ENCODE measurements around the gene PRKCD. TPM values are rescaled to one million over a fixed set of nuclear protein-coding genes. Genes with fewer than 3 reads are reported as not detected.

PRKCD gene
- polyA plus RNA-seq, 10 donors, result 5.8 to 9.5 (median 7.0) TPM

DNA sequence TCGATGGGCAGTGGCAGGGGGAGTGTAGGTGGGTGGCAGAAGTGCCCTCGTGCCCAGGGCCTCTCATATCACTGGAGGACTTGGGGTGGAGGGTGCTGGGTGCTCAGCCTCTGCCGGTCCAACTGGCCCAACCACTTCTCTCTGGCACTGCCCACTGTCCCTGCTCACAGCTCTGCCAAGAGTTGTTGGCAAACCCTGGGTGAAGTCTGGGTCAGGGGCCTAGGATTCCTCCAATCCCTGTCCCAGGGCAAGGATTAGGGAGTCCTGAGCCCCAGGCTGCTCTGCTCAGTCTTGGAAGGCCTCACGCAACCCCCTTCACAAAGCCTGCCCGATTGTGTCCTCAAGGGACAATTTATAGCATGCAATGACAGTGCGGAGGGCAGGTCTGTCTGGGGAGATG is 5.2 kb upstream of the PRKCD start:
- DNase-seq, result no peak

DNA sequence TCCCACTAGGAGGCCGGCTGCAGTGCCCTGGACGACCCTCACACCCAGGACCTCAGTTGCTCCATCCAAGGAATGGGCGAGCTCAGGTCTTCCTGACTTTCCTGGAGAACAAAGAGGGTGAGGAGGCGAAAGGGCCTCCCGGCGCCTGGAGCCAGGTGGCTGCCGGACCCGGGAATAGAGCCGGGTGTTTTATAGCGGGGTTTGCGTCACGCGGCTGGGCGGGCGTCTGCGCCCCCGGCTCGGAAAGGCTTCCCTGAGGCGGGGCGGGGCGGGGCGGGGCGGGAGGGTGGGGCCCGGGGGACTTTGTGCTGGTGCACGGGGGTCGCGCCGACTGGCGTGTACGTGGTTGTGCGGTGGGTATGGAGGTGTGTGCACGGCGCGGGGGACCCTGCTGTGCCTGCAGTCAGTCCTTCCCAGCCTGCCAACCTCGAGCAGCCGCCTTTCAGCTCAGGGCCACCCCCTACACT is 4.6 kb upstream of the PRKCD start:
- no peak for DNase-seq

DNA sequence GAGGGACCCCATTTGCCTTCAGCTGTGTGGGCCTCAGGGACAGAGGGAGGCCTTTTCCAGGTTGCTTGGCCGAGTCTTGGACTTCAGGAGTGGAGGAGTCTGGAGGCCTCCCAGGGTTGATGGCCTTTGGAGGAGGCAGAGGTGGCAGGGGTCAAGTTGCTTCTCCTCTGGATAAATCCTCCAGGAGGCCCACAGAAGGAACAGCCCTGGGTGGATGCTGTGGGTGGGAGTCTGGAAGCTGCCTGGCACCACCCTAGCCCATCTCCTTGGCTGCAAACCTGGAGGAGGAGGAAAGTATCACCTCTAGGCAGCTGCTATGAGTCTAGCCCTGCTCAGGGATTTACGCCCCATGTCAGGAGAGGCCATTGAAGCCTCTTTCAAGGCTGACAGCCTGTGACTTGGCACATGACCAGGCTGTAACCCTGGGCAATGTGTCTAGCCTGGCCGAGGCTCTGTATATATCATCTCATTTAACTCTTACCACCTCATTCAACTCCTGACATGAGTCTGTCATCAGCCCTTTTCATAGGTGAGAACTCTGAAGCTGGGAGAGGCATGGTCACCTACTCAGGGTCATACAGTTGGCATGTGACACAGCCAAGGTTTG is 2.9 kb upstream of the PRKCD start:
- no peak for DNase-seq

DNA sequence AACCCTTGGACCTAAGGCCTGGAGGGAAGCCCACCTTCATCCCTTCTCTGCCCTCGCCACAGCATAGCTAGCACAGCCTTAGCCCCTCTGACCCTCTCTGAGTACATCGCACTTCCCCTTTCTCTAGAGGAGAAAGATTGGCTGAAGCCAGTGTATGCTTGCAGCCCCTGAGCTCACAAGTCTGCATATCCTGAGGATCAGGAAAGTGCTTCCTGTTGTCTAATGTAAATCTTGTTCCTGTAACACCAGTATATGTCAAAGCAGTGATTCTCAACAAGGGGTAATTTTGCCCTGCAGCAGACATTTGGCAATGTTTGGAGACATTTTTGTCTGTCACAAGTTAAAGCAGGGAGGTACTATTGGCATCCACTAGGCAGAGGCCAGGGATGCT is 2.2 kb upstream of the PRKCD start:
- peak in 1 of 3 donors; percentile 27 for DNase-seq

DNA sequence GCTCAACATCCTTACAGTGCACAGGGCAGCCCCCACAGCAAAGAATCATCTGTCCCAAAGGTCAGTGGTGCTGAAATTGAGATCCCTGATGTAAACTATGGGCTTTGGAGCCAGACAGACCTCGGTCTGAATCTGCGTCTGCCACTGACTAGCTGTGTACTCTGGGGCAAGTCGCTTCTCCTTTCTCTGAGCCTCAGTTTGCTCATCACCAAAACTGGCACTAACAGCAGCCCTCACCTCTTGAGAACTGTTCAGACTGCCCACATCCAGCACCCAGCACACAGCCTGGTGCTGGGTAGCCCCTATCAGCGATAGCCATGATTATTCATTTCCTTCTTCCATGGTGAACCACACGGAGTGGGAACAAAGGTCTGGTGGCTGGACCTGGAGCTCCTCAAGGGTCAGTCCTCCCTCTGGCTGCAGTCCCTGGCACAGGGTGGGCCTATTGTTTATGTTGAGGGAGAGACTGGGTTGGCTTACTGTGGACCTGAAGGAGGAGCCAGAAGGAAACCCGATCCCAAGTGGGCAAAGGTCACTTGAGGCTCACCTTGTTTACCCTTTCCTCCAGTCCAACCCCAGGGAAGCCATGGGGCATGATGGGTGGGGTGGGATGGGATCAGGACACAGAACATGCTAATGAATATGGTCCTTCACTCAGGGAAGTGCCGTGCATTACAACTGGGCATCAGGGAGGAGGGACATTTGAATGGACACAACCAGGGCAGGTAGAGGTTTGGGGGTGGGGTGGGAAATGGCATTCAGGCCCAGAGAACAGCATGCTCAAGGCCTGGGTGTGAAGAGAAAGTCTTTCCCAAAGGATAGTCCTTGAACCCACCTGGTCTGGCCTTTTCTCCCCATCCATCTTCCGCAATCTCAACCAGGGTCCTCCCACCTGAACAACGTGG is 1.6 kb upstream of the PRKCD start:
- peak in 1 of 3 donors; percentile 22 for DNase-seq

DNA sequence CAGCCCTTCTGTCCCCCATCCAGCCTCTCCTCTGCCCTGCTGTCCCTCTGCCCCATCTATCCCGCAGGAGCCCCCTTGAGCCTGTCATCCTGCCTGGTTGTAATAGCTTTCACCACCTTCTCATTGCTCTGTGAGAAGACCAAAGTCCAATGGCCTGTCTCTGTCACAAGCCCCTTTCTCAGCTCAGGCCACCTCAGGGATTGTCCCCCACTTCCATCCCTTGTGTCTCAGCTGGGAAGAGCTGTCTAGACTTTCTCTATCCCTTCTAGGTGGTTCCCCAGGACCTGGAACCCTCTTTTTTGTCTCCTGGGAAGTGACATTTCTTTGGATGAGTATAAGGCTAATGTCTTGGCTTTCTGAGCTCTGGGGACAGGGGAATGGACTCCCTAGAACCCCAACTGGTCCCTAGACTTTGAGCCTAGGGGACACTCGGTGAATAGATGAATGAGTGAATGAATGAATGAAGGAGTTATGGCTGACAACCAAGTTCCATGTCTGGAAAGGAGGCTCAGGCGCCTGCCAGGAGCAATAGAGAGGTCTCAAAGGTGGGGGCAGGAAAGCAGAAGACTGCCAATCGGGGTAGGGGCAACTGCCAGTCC is 849 bp upstream of the PRKCD start:
- DNase-seq, result no peak

DNA sequence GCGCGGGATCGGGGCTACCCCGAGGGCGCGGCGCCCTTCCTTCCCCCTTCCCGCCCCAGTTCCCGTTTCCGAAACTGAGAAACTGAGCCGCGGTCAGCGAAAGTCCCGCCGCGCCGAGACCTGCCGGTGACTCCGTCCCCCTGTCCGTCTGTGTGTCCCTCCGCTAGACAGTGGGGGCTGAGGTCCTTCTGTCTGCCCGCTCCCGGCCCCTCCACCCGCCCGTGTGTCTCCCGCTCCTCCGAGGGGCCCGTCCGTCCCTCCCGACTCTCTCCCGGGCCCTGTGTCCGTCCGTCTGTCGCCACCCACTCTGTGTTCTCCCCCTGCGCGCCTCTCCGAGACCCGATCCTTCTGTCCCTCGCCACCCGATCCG is 426 bp downstream of the PRKCD start:
- DNase-seq, result peak in 2 of 3 donors; percentile 22 to 64

DNA sequence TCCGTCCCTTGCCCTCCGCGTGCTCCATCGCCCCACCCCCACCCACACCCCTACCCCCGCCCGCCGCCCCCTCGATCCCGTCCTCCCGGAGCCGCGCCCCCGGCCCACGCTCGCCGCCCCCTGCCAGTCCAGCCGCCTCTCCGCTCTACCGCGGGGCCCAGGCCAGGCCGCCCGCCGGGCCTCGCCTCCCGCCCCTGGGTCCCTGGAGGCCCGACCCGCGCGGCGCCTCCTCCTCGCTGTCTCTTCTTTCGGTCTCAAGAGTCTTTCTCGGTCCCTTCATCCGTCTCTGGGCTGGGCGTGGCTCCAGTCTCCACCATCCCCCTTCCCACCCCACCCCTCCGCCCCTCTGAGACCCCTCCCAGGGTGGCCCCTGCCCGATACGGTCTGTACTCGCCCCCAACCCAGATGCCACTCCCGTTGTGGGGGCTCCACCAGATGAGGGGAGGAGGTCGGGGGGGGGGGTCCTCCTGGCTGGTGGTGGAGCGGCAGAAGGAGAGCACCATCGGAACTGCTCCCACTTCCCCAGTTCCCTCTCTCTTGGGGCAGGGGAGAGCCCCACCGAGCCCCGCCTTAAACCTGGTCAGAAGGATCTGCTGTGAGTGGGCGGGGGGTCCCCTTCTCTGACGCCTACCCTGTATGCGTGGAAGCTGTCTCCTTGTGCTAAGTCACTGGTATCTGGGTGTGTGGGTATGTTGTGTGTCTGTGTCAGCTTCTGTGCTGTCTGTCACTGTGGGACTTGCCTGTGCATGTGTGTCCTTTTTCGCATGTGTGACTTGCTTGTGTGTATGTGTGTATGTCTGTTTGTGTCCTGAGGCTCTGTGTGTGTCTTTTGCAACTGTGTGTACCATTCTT is 1.0 kb downstream of the PRKCD start:
- peak in 2 of 3 donors; percentile 30 to 62 for DNase-seq

DNA sequence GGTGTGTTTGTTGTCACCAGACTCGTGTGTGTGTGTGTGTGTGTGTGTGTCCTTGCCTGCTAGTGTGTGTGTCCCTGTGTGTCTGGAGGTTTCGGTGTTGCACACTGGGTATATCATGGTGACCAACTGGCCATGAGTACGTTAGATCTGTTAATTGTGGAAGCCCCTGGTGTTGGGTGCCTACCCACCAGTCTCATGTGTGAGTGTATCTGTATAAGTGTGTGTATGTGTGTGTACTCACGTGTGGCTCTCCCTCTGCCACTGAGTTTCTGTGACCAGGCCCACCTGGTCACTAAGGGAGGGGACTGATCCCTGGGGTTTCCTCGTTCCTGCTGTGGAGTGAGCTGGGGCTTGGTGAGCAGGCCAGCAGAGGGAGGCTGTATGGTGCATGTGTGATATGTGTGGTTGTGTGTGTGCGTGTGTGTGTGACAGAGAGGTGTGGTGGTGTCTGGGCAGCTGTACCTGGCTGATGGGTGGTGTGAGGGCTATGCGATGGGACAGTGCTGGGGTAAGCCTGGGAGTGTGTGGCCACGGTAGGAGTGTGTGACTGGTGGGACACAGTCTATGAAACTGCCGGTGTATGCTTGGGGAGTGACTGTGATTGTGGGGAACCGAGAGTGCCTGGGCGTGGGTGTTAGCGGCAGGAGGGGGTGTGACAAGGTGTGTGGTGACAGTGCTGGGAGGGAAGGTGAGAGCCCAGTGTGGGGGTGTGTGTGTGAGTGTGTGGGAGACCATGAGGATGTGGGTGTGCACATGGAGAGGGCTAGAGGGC is 1.8 kb downstream of the PRKCD start:
- DNase-seq, result peak in 1 of 3 donors; percentile 27

DNA sequence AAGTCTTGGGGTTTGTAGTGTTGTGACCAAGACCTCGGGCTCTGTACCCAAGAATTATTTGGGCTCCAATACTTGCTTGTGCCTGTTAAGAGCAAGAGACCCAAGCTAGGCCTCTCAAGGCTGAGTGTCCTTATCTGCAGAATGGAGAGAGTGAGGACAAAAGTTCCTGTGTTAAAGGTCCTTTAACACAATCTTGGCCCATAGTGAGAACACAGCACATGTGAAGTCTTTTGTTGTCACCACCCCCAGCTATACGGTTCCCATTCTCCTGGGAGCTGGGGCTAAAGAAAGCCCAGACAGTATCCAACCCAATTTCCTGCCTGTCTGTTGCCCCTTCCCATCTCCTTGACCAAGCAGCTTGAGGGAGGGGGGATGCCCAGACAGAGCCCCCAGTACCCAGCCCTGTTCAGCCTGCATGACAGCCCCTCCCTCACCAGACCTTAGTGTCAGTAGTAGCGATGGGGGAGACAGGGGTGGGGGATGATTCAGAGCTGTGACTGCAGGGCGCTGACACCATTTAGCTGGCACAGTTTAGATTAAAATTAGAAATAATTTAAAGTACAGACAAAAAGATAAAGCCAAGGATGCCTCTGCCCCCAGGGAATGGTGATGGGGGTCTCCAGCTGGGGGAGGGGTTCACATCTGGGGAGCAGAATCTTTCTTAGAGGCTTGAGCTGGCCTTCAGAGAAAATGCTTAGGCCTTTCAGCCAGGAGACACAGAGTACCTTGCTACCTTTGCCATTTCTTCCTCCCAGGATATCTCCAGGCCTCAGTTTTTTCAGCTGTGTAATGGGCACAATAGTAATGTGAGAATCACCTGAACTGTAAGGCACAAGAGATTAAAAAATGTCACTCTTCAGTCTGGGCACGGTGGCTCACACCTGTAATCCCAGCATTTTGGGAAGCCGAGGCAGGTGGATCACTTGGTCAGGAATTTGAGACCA is 2.7 kb downstream of the PRKCD start:
- DNase-seq, result peak in 1 of 3 donors; percentile 27

DNA sequence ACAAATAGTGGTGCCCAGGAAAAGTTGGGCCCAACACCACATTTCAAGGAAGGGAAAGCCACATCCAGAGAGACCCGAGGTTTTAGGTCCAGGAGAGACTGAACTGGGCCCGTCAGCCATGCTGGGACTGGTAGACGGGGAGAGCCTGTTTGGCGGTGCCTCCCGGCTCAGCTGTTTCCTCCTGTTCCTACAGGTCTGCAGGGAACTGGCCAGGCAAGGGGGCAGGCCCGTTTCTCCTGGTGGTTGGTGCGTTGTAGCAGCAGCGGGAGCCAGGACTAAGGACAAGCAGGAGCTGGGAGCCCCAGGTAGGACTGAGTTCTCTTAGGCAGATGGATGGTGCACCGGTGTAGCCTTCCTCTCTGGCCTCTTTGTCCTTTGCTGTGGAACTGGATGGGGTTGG is 3.9 kb downstream of the PRKCD start:
- DNase-seq, result no peak

DNA sequence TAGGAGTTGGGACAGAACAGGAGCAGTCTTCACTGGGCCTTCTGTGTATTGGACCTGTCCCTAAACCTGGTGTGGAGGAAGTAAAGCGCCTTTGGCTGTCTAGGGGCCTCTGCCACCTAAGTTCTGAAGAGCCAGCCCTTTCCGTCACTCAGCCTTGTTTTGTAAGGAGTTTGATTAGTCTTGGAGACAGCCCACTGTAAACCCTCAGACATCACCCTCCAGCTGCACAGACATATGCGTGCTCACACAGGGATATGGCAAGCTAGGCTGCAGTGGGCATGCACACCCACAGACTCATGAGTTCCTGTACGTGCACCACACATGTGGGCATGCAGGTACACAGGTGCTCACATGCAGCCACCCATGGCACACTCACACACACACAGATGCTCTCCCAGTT is 5.2 kb downstream of the PRKCD start:
- DNase-seq, result no peak

DNA sequence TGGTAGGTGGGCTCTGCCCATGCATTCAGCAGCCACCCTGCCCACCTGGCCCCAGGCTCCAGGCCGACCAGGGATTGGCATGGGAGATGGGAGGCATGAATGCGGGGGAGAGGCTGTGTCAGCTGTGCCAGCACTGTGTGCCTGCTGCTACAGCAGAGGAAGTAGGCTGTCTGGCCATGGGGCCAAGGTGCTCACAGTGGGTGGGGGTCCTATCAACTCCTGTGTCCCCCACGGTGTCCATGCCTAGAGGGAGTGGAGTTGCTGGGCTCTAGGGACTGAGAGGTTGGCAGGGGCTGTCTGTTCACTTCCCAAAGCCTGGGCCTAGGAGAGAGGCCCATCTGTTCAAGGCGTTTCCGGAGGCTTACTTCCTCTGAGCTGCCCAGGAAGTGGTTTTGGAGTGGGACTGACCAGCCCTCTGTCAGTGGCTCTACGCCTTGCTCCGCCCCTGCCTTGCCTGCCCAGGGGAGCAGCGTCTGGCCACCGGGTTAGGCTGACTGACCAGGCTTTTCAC is 5.8 kb downstream of the PRKCD start:
- peak in 2 of 3 donors; percentile 41 to 72 for DNase-seq

DNA sequence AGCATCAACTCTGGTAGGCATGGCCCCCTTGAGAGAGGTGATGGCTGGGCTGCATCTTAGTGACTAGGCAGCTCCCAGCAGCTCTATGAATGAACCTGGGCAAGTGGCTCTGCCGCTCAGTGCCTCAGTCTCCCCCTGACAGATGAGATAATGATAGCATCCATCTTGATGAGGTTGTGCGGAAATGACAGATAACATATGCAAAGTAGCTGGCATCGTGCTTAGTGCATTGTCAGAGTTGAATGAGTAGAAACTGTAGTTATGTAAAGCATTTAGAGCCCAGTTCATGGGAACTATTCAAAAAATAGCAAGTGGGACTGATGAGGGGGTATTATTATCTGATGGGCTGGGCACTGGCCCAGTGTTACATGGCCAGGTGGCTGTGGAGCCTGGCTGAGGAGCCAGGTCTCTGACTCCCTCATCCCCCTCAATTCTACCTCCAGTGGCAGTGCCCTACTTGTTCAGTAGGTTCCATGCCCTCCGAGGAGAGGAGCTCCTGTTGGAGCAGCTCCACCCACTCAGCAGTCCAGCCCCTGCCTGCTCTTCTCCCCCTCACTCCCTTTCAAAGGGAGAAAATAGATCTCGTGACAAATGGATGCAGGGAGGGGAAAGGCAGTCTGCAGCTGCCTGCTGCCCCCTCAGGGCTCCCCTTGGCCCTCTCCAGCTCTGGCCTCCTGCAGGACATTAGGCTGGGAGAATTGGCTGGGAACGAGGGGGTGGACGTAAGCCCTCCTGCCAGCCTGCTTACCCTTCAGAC is 6.6 kb downstream of the PRKCD start:
- DNase-seq, result peak in 1 of 3 donors; percentile 48

DNA sequence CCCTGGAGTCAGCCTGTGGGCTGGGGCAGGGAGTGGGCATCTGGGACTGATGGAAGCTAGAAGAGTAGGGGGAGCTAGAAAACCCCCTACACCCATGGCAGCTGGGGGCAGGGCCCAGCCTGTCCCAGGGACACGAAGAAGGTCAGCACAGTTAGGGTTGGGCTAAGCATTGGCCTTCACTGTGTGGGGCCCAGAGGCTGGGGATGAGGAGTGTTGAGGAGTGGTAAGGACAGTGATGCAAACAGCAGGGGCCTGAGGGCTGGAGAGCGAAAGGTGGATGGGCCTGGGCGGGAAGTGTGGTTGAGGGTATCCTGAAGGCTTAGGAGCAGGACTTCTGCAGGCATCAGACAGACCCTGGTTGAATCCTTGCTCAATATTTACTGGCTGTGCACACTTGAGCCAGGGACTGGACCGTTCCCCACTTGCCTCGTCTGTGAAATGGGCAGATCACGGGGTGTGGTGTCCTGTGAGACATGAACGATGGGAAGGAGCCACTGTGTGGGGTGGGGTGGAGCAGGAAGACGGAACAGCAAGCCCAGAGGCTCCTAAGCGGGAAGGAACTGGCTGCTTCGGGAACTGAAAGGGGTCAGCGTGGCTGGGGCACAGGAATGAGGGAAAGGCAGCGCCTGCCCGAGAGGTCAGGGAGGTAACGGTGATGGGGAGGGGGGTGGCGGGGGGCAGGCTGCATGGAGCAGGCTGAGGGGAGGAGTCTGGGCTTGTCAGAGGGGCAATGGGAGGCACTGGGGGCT is 7.3 kb downstream of the PRKCD start:
- DNase-seq, result no peak

DNA sequence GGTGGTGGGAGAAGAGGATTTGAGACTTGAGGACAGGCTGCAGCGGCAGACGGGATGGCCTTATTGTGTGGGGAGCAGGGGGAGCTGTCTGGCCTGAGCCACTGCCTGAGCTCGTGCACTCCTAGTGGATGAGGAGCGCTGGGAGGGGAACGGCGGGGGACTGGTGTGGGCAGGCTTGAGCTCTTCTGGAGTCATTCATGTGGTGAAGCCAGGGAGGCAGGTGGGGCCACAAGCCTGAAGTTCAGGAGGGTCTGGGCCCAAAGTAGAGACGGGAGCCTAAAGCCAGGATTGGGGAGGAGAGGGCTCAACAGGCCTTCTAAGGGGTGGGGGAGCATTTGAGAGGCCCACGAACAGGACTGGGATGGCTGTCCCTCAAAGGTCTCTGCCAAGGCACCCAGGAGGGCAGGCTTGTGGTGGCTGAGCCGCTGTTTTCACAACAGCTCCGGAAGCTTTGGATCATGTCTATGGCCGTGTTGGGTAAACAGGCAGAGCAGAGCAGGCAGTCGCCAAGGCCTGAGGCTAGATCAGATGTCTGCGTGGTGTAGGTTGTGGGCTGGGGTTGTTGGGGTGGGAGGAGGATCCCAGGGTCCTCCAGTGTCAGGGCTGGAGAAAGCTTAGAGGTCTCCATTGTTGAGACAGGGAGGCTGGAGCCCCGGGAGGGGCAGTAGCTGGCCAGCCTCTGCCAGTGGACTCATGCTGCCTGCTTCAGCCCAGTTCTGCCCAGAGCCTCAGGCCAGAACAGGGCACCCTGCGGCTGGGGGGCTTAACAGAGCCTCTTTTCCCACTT is 8.2 kb downstream of the PRKCD start:
- peak in 1 of 3 donors; percentile 23 for DNase-seq

DNA sequence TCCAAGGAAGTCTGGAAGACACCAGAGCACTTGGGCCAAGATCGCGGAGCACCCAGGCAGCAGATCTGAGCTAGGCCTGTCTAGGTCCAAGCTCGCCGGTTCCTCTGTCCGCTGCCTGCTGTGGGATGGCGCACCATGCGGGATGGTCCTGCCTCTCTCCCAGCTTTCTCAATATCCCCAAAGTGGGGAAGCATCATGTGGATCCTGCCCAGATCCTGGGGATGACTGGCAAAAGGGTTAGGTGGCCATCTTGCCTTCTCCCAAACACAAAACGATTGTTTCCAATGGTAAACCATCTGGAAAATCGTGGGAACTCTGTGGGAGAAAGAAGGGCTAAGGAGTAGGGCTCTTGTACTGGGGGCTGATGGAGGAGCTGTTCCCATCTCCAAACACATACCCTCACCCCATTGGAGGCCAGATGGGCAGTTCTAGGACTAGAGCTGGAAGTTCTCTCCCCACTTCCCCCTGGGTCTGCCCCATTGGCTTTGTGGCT is 8.9 kb downstream of the PRKCD start:
- DNase-seq, result no peak

All from muscle of back (tissue), 11 donors.